ENCODE data around the gene ATP1B1. TPM values are rescaled to one million over a fixed set of nuclear protein-coding genes. Genes with fewer than 3 reads are reported as not detected.

Gene ATP1B1
- total and polyA plus RNA-seq, 2 of the 13 experiments (the other 11 are each of a cell fraction or from before 2014, with no cell fraction given) = 134 to 135 TPM

- TF ChIP-seq LRRFIP1 (CRISPR knock-in tag; conservative IDR thresholded peaks at IDR 0.05) = no peak
- no peak for TF ChIP-seq ZBTB37 (CRISPR knock-in tag; IDR thresholded peaks at IDR 0.05)
- TF ChIP-seq MTF2 (CRISPR knock-in tag; IDR thresholded peaks at IDR 0.05; ENCODE audit: borderline replicate concordance) = no peak
- TF ChIP-seq RAD21 (CRISPR knock-in tag; IDR thresholded peaks at IDR 0.05) = peak; percentile 37; the same call in 1 of the 2 replicates
- TF ChIP-seq NR1H2 (CRISPR knock-in tag; IDR thresholded peaks at IDR 0.05; ENCODE audit: borderline replicate concordance, low read depth) = no peak
- no peak; the same call in 1 of the 2 replicates for TF ChIP-seq TEF (CRISPR knock-in tag; IDR thresholded peaks at IDR 0.05)
- TF ChIP-seq ZFP91 (CRISPR knock-in tag; IDR thresholded peaks at IDR 0.05; ENCODE audit: borderline replicate concordance) = 0 out of 2 replicates have a peak, but pooled peaks have one; percentile 12
- no peak for TF ChIP-seq ZFP36L2 (CRISPR knock-in tag; IDR thresholded peaks at IDR 0.05)
- TF ChIP-seq HNRNPL (IDR thresholded peaks at IDR 0.05; ENCODE audit: low read depth, low read length) = no peak
- TF ChIP-seq PHF21A (CRISPR knock-in tag; IDR thresholded peaks at IDR 0.05) = no peak; the same call in 1 of the 2 replicates
- TF ChIP-seq ZGPAT (CRISPR knock-in tag; IDR thresholded peaks at IDR 0.05) = no peak
- no peak for TF ChIP-seq ZMYM3 (CRISPR knock-in tag; IDR thresholded peaks at IDR 0.05)
- peak; percentile 87 for TF ChIP-seq GATA4 (IDR thresholded peaks at IDR 0.05; ENCODE audit: borderline replicate concordance, low read depth)
- no peak; the same call in 1 of the 2 replicates for TF ChIP-seq ZSCAN25 (CRISPR knock-in tag; IDR thresholded peaks at IDR 0.05)
- no peak for TF ChIP-seq ZNF292 (CRISPR knock-in tag; IDR thresholded peaks at IDR 0.05; ENCODE audit: borderline replicate concordance, low read depth)
- TF ChIP-seq HNF4G (IDR thresholded peaks at IDR 0.05; ENCODE audit: borderline replicate concordance, low read depth, low read length) = no peak
- TF ChIP-seq HNF4G (CRISPR knock-in tag; IDR thresholded peaks at IDR 0.05; ENCODE audit: borderline replicate concordance, low read depth) = no peak
- no peak for TF ChIP-seq NRL (CRISPR knock-in tag; IDR thresholded peaks at IDR 0.05; ENCODE audit: borderline replicate concordance)
- no peak for TF ChIP-seq ZBTB34 (CRISPR knock-in tag; IDR thresholded peaks at IDR 0.05)
Measured at GRCh38 chr1:169106095-169106920, at the start of gene ATP1B1 (continued).
